ENCODE data around the gene ACSF3.

- TF ChIP-seq CTCF (IDR thresholded peaks at IDR 0.05 in 2 of 3, conservative IDR thresholded peaks at IDR 0.05 in 1 of 3; ENCODE audit: borderline replicate concordance in 1 of 3, insufficient read depth in 1 of 3, low read depth in 2 of 3, low read length in 2 of 3), result no peak
- TF ChIP-seq POLR2A (IDR thresholded peaks at IDR 0.05; ENCODE audit: borderline replicate concordance, extremely low read depth, insufficient read depth, insufficient read length), result no peak
- no peak for TF ChIP-seq RAD21 (IDR thresholded peaks at IDR 0.05; ENCODE audit: low read depth)
- TF ChIP-seq SRF (IDR thresholded peaks at IDR 0.05; ENCODE audit: low read depth), result no peak
- TF ChIP-seq POLR2AphosphoS5 (IDR thresholded peaks at IDR 0.05; ENCODE audit: low read depth, low read length), result no peak
- TF ChIP-seq REST (IDR thresholded peaks at IDR 0.05; ENCODE audit: low read depth), result no peak
- TF ChIP-seq ZBTB33 (IDR thresholded peaks at IDR 0.05; ENCODE audit: extremely low read depth, insufficient replicate concordance, low read length), result no peak
- TF ChIP-seq EZH2 (IDR thresholded peaks at IDR 0.05), result no peak
- no peak for TF ChIP-seq JUND (IDR thresholded peaks at IDR 0.05)
Observed at GRCh38 chr16:89104930-89105571, 11.4 kb downstream of the ACSF3 start.
